NCI-H2029 treated with DMSO at 0.1 percent for 48 hours (cell line): ENCODE results near the gene ZBTB9.
"Not testable (repeated sequence)": the region's sequence is repeated elsewhere in the genome, so short reads cannot be mapped to it uniquely, and the experiment has no call there.

Experiments
- DNase-seq: peaks from one replicate; lab custom pipeline; 2025; lab: John Stamatoyannopoulos, UW

The ZBTB9 gene

DNA sequence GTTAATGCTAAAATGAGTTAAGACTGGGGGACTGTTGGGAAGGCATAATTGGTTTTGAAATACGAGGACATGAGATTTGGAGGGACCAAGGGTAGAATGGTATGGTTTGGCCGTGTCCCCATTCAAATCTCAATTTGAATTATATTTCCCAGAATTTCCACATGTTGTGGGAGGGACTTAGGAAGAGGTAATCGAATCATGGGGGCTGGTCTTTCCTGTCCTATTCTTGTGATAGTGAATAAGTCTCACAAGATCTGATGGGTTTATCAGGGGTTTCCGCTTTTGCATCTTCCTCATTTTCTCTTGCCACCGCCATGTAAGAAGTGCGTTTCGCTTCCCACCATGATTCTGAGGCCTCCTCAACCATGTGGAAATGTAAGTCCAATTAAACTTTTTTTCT, 12.7 kb downstream of the ZBTB9 start:
- no peak for DNase-seq

DNA sequence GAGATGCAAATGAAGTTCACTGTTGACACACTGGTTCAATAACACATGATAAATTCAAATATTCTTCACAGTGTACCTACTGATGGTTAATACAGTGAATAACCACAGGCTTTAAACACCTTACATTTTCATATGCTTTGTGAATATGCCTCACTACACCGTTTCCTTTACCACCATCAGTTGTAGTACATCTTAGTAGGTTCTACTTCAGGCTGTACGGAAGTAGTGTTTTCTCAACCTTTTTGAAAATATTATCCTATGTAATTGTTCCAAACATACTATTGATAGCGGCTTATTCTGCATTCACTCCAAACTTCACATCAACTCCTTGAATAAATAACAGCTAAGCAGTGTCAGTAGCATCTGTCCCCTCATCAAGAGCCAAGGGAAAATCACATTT, 15.3 kb downstream of the ZBTB9 start:
- DNase-seq = no peak

DNA sequence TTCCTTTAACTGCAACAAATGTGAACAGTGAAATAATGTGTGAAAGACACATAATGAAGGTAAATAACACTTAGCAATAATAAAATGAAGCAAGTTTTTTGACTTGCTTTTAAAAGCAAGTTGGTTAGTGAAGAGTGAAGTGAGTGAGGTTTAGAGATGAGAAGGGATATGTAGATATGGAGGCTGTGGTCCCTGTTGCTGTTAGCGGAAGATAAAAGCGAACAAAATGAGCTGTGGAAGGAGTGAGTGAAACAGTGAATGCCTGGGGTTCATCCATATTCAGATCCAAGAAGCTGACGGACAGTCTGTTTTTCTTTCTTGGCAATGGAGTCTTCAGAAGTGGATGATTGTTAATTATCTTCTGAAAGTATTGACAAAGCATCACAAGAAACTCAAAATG, 23.5 kb downstream of the ZBTB9 start:
- DNase-seq = no peak

DNA sequence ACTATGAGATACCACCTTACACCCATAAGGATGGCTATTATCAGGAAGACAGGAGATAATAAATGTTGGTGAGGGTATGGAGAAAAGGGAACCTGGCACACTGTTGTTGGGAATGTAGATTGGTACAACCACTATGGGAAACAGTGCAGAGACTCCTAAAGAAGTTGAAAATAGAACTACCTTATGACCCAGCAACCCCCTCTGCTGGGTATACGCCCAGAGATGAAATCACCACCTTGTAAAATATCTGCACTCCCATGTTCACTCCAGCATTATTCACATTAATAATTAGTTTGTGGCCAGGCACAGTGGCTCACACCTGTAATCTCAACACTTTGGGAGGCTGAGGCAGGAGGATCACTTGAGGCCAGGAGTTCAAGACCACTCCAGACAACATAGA, 26.8 kb downstream of the ZBTB9 start:
- no peak for DNase-seq

DNA sequence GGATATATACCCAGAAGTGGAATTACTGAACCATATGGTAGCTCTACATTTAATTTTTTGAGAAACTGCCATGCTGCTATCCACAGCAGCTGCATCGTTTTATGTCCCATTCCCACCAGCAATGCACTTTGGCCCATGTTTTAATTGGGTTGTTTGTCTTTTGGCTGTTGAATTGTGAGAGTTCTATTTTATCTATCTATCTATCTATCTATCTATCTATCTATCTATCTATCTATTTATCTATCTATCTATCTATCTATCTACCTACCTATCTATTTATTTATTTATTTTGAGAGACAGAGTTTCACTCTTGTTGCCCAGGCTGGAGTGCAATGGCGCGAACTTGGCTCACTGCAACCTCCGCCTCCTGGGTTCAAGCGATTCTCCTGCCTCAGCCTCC, 28.2 kb downstream of the ZBTB9 start:
- DNase-seq = not testable (repeated sequence)

DNA sequence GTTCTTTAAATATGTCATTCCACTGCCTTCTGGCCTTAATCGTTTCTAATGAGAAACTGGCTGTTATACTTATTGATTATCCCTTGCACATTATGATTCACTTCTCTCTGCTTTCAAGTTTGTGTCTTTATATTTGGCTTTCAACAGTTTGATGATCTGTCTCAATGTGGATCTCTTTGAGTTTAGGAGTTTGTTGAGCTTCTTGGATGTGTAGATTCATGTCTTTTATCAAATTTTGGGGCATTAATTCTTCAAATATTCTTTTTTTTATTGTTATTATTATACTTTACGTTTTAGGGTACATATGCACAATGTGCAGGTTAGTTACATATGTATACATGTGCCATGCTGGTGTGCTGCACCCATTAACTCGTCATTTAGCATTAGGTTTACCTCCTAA, 29.3 kb downstream of the ZBTB9 start:
- no peak for DNase-seq

DNA sequence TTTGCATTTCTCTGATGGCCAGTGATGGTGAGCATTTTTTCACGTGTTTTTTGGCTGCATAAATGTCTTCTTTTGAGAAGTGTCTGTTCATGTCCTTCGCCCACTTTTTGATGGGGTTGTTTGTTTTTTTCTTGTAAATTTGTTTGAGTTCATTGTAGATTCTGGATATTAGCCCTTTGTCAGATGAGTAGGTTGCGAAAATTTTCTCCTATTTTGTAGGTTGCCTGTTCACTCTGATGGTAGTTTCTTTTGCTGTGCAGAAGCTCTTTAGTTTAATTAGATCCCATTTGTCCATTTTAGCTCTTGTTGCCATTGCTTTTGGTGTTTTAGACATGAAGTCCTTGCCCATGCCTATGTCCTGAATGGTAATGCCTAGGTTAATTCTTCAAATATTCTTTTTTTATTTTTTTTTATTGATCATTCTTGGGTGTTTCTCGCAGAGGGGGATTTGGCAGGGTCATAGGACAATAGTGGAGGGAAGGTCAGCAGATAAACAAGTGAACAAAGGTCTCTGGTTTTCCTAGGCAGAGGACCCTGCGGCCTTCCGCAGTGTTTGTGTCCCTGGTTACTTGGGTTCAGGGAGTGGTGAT, 30.4 kb downstream of the ZBTB9 start:
- not testable (repeated sequence) for DNase-seq

DNA sequence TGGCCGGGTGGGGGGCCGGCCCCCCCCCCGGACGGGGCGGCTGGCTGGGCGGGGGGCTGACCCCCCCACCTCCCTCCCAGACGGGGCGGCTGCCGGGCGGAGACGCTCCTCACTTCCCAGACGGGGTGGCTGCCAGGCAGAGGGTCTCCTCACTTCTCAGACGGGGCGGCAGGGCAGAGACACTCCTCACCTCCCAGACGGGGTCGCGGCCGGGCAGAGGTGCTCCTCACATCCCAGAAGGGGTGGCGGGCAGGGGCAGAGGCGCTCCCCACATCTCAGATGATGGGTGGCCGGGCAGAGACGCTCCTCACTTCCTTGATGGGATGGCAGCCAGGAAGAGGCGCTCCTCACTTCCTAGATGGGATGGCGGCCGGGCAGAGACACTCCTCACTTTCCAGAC, 31.3 kb downstream of the ZBTB9 start:
- not testable (repeated sequence) for DNase-seq

DNA sequence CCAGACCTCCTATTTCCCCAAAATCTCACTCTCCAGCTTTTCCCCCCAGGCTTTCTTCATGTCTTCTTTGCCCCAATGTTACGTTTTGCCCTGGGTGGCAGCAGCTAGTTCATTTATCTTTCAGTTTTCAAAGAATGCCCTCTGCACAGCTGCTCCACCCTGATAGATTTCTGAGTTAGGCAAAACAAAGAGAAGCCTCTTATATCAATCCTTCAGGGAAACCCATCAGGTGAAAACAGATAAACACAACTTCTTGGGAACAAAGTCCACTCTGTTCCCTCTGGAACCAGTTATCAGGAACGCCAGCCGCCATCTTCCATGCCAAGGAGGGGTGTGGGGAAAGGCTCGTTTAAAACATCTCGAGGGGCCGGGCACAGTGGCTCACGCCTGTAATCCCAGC, 34.0 kb downstream of the ZBTB9 start:
- DNase-seq = no peak

DNA sequence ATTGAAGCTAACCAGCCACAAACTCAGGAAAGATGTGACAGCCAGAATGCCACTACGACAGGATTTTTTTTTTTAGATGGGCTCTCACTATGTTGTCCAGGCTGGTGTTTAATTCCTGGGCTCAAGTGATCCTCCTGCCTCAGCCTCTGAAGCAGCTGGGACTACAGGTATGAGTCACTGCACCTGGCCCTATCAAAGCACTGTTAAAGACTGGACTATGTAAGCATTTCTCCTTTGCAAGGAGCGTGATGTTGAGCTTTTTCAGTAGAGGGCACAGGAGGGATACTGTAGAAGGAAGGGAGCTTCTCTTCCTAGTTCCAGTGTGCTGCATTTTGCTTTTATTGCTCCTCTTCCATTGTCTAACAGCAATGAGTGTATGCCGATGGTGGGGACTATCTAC, 35.8 kb downstream of the ZBTB9 start:
- no peak for DNase-seq

DNA sequence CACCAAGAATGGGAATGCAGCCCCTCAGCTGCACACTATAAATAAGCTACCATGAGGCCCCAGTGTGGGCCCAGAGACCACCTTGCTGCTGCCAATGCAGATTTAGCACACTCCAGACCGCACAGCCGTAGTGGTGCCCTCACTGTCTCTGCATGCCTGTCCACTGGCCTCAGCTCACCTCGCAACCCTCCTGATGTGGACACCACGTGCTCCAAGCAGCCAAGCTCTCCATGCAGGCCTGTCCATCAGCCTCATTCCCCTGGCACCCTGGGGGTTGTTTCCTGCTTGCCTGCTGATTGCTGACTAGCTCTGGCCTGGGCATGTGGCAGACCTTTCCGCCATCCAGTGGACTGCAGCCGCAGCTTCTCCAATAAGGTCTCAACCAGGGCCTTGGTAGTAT, 36.2 kb downstream of the ZBTB9 start:
- no peak for DNase-seq

DNA sequence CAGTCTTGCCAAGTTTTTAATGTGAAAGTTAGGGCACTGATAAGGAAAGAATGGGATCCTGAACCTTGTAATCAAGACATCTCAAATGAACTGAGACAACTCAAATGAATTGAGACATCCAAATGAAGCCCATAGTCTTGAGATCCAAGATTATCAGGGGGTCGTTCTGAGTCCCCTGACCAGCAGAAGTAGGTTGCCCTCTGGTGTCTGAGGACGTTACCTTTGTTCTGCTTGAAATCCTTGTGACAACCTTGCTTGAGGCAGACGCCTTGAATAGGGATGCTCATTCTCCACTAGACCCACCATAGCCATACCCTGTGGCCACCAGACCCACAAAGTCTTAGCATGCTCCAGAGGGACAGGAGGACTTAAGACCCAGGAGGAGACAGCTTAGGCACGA, 37.7 kb downstream of the ZBTB9 start:
- DNase-seq = no peak

DNA sequence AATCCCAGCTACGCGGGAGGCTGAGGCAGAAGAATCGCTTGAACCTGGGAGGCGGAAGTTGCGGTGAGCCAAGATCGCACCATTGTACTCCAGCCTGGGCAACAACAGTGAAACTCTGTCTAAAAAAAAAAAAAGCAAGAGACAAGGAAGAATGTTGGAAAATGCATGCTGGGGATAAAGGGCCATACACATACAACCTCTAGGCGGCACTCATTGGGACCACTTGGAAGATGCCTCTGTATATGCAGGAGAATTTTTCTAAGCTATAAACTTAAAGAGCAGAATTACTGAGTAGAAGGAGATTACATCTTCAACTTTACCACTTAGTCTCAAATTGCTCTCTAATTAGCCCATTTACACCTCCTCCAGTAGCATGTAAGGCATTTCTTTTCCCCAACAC, 42.8 kb downstream of the ZBTB9 start:
- DNase-seq = no peak

DNA sequence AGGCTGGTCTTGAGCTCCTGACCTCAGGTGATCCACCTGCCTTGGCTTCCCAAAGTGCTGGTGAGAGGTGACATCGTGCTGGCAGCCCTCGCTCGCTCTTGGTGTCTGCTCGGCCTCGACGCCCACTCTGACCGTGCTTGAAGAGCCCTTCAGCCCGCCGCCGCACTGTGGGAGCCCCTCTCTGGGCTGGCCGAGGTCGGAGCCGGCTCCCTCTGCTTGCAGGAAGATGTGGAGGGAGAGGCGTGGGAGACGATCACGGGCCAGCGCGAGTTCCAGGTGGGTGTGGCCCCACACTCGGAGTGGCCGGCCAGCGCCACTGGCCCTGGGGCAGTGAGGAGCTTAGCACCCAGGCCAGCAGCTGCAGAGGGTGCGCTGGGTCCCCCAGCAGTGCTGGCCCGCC, 48.1 kb downstream of the ZBTB9 start:
- DNase-seq = no peak

DNA sequence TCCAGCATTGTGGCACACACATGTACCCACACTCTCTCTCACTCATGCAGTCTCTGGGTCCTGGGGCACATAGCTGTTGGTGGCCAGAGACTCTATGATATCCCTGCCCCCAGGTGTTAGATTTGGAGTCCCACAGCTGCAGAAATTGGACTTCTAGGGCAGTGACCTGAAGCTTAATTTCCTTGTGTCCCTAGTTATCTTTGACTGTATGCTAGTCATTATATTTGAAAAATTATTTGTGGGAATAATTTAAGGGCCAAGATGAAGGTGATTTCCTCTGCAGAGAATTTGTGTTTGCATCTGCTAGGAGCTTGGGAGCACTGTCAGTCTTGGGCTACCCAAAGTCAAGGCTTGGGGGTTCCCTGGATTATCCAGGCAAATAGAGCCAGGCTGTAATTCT, 50.1 kb downstream of the ZBTB9 start:
- DNase-seq = no peak

DNA sequence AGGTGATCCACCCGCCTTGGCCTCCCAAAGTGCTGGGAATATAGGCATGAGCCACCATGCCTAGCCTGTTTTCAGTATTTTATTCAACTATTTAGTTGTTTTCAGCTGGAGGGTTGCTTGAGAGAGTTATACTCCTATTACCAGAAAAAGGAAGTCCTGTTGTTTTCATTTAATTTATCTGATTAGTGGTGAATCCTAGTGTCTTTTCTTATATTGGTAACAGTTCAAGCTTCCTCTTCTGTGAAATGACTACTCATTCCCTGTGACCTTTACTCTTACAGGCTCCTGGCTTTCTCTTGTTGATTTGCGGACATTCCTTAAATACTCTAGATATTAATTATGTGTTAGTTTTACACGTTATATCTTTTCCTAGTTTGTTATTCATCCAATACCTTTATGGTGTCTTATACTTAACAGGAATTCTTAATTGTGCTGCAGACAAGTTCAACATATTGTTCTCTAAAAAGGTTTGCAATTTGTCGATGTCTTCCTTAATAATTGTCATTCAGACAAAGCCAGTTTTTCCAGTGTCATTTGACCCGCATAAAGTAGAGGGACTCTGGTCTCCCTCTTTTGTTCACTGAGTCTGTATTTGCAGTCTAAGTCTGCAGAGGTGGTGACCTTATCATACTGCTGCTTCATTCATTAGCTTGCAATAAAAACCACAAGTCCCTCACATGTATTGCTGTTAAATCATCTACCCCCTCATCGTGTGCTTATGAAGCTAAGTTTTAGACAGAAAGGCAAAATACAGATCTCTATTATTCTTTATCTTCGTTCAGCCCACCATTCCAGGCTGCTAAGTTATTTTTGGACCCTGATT, 51.4 kb downstream of the ZBTB9 start:
- DNase-seq = no peak
